ENCODE measurements around the gene TRMT61B. TPM values are rescaled to one million over a fixed set of nuclear protein-coding genes. Genes with fewer than 3 reads are reported as not detected.

TRMT61B gene
- total RNA-seq, 2 experiments from 2014 or later: 18.7 to 20.8 TPM

DNA sequence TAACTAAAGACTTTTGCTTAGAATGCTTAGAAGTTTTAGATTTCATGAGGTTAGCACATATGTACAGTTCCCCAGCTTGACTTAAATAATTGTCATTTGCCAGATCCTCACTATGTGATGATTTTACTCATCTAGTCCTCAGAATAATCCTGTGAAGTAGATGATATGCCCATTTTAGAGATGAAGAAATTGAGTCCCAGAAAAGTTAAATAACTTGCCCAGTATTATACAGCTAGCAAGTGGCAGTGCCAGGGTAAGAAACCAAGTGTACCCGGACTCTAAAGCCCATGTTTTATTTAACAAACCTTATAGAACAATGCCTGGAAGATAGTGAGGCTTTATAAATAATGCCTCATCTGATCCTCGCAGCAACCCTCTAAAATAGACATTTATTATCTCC, 31.1 kb downstream of the TRMT61B start:
- POLR2A ChIA-PET: no interaction called here
- Mint-ChIP-seq H3K27ac (no peak overlapping the region), H3K4me3 (no peak overlapping the region), H3K9me3 (no peaks in the 10 kb centered on the region), H3K4me1 (ENCODE audit: low read depth) (no peaks in the 10 kb centered on the region), H3K36me3 (ENCODE audit: low read depth) (no peaks in the 10 kb centered on the region), H3K27me3 (no peaks in the 10 kb centered on the region)
- no peaks in the 10 kb centered on the region for H3K36me3 ChIP-seq (ENCODE audit: insufficient read depth, low read length)
- no peaks in the 10 kb centered on the region for H3K9me3 ChIP-seq (ENCODE audit: control insufficient read depth in 1 of 2, insufficient read depth in 1 of 2, low read length in 2 of 2)
- no peaks in the 10 kb centered on the region for H3K27me3 ChIP-seq (ENCODE audit: control insufficient read depth in 1 of 2, insufficient read depth in 2 of 2, low read length in 2 of 2)
- DNase-seq (no peak), ATAC-seq (ENCODE audit: poor library complexity) (no peak)
- CTCF ChIA-PET: interaction anchor here (0.9 kb wide), 1 partner anchor 14 kb away, joined by 3 read pairs; no protein-coding TSS in a partner anchor
- no peak overlapping the region for H3K4me3 ChIP-seq (ENCODE audit: low read length)
- no peaks in the 10 kb centered on the region for H3K4me1 ChIP-seq (ENCODE audit: insufficient read depth, low read length)
- H3K27ac ChIP-seq (ENCODE audit: low read depth in 1 of 2, low read length in 2 of 2): no peak overlapping the region
- TF ChIP-seq CTCF (IDR thresholded peaks at IDR 0.05): no peak
- intact Hi-C loops (cut with DNase I, micrococcal nuclease): no loop called here

- no peaks in the 10 kb centered on the region for H3K36me3 ChIP-seq (ENCODE audit: insufficient read depth, low read length)
- ATAC-seq (ENCODE audit: poor library complexity) (no peak), DNase-seq (no peak)
- POLR2A ChIA-PET: no interaction called here
- intact Hi-C loops (cut with DNase I, micrococcal nuclease): no loop called here
- H3K9me3 ChIP-seq (ENCODE audit: control insufficient read depth in 1 of 2, insufficient read depth in 1 of 2, low read length in 2 of 2): no peaks in the 10 kb centered on the region
- Mint-ChIP-seq H3K4me1 (ENCODE audit: low read depth) (no peaks in the 10 kb centered on the region), H3K27ac (no peak overlapping the region), H3K9me3 (no peaks in the 10 kb centered on the region), H3K36me3 (ENCODE audit: low read depth) (no peaks in the 10 kb centered on the region), H3K27me3 (no peaks in the 10 kb centered on the region), H3K4me3 (no peak overlapping the region)
- no peak for TF ChIP-seq CTCF (IDR thresholded peaks at IDR 0.05)
- CTCF ChIA-PET: interaction anchor here (0.9 kb wide), 1 partner anchor 269 kb away, joined by 4 read pairs; no protein-coding TSS in a partner anchor
- H3K4me3 ChIP-seq (ENCODE audit: low read length): no peak overlapping the region
- H3K27ac ChIP-seq (ENCODE audit: low read depth in 1 of 2, low read length in 2 of 2): no peak overlapping the region
- H3K27me3 ChIP-seq (ENCODE audit: control insufficient read depth in 1 of 2, insufficient read depth in 2 of 2, low read length in 2 of 2): no peaks in the 10 kb centered on the region
- no peaks in the 10 kb centered on the region for H3K4me1 ChIP-seq (ENCODE audit: insufficient read depth, low read length)
Observed at GRCh38 chr2:28835781-28836180, 34.3 kb downstream of the TRMT61B start.

DNA sequence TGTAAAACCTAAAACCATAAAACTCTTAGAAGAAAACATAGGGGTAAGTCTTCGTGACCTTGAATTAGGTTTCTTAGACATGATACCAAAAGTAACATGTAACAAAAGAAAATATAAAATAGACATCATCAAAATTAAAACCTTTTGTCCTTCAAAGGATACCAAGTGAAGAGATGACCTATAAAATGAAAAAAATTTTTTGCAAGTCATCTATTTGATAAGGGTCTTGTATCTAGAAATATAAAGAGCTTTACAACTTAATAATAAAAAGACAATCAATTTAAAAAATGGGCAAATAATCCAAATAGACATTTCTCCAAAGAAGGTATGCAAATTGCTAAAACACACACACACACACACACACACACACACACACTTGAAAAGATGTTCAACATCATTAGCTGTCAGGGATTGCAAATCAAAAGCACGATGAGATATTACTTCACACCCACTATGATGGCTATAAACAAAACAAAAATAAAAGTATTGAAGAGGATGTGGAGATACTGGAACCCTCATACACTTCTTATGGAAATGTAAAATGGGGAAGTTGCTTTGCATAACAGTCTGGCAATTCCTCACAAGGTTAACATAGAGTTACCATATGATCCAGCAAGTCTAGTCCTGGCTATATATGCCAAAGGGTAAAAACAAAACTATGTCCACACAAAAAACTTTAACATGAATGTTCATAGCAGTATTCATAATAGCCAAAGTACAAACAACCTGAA, 36.2 kb downstream of the TRMT61B start:
- H3K27me3 ChIP-seq (ENCODE audit: control insufficient read depth in 1 of 2, insufficient read depth in 2 of 2, low read length in 2 of 2): no peaks in the 10 kb centered on the region
- no peaks in the 10 kb centered on the region for H3K36me3 ChIP-seq (ENCODE audit: insufficient read depth, low read length)
- no peaks in the 10 kb centered on the region for H3K9me3 ChIP-seq (ENCODE audit: control insufficient read depth in 1 of 2, insufficient read depth in 1 of 2, low read length in 2 of 2)
- no peaks in the 10 kb centered on the region for H3K4me1 ChIP-seq (ENCODE audit: insufficient read depth, low read length)
- ATAC-seq (ENCODE audit: poor library complexity) (no peak), DNase-seq (no peak)
- ChIA-PET CTCF (interaction anchor here (0.6 to 1.5 kb wide), 2 partner anchors 9 to 10 kb away, joined by 3 to 4 read pairs; no protein-coding TSS in a partner anchor), POLR2A (no interaction called here)
- H3K27ac Mint-ChIP-seq: no peak overlapping the region
- H3K27ac ChIP-seq (ENCODE audit: low read depth in 1 of 2, low read length in 2 of 2): no peak overlapping the region
- no peaks in the 10 kb centered on the region for H3K27me3 Mint-ChIP-seq
- H3K36me3 Mint-ChIP-seq (ENCODE audit: low read depth): no peaks in the 10 kb centered on the region
- intact Hi-C loops (cut with DNase I, micrococcal nuclease): no loop called here
- no peak overlapping the region for H3K4me3 Mint-ChIP-seq
- no peak for TF ChIP-seq CTCF (IDR thresholded peaks at IDR 0.05)
- H3K4me1 Mint-ChIP-seq (ENCODE audit: low read depth): no peaks in the 10 kb centered on the region
- H3K4me3 ChIP-seq (ENCODE audit: low read length): no peak overlapping the region
- no peaks in the 10 kb centered on the region for H3K9me3 Mint-ChIP-seq

Data from CD4-positive, alpha-beta T cell (primary cell).